CD4-positive, alpha-beta T cell treated with Interferon gamma for 1 hour (primary cell): Measurements from ENCODE around the gene SESN2.

ENCODE experiments used
- DNase-seq: peaks from one replicate; pipeline ENCODE4 v3.0.0-alpha.2; 2020

SESN2 gene

GRCh38 chr1:28256197-28256827 lies 3.0 kb upstream of the SESN2 start:
- no peak for DNase-seq

GRCh38 chr1:28257736-28258135 lies 1.6 kb upstream of the SESN2 start:
- no peak for DNase-seq

- no peak for DNase-seq
These were observed 578 bp upstream of the SESN2 start for GRCh38 chr1:28258628-28259251.

- no peak for DNase-seq
These were observed 850 bp downstream of the SESN2 start for GRCh38 chr1:28259934-28260802.

- no peak for DNase-seq
These were observed 1.5 kb downstream of the SESN2 start for GRCh38 chr1:28260803-28261174.

GRCh38 chr1:28264897-28265296 lies 5.6 kb downstream of the SESN2 start:
- no peak for DNase-seq

- no peak for DNase-seq
These were observed 6.3 kb downstream of the SESN2 start for GRCh38 chr1:28265577-28265976.

GRCh38 chr1:28266920-28267322 lies 7.6 kb downstream of the SESN2 start:
- DNase-seq = no peak

GRCh38 chr1:28267633-28268032 lies 8.3 kb downstream of the SESN2 start:
- no peak for DNase-seq

- no peak for DNase-seq
These were observed 10.2 kb downstream of the SESN2 start for GRCh38 chr1:28269529-28269928.

GRCh38 chr1:28272215-28272852 lies 13.0 kb downstream of the SESN2 start:
- DNase-seq = no peak

GRCh38 chr1:28273216-28273860 lies 14.0 kb downstream of the SESN2 start:
- DNase-seq = no peak

GRCh38 chr1:28278763-28279162 lies 19.4 kb downstream of the SESN2 start:
- no peak for DNase-seq

- no peak for DNase-seq
These were observed 20.4 kb downstream of the SESN2 start for GRCh38 chr1:28279721-28280120.

- no peak for DNase-seq
These were observed 21.2 kb downstream of the SESN2 start for GRCh38 chr1:28280501-28280900.

GRCh38 chr1:28280977-28281381 lies 21.7 kb downstream of the SESN2 start:
- no peak for DNase-seq

GRCh38 chr1:28281608-28282425 lies 22.5 kb downstream of the SESN2 start:
- DNase-seq = no peak

- peak; percentile 13 for DNase-seq
These were observed 23.4 kb downstream of the SESN2 start for GRCh38 chr1:28282426-28283407.

GRCh38 chr1:28286111-28286510 lies 26.8 kb downstream of the SESN2 start:
- DNase-seq = no peak

GRCh38 chr1:28288487-28288886 lies 29.2 kb downstream of the SESN2 start:
- no peak for DNase-seq

GRCh38 chr1:28290851-28291250 lies 31.5 kb downstream of the SESN2 start:
- DNase-seq = no peak
